ENCODE results near the gene RRM2. TPM values are rescaled to one million over a fixed set of nuclear protein-coding genes. Genes with fewer than 3 reads are reported as not detected.

The RRM2 gene
- 1.5 and 6.1 TPM in 2 replicates for total RNA-seq
- 36.3 and 119 TPM in 2 replicates for polyA plus RNA-seq
- 25.6 and 115 TPM in 2 replicates for polyA plus RNA-seq (2012)
- 7.6 and 36.1 TPM in 2 replicates for polyA minus RNA-seq (ENCODE audit: low replicate concordance)

DNA sequence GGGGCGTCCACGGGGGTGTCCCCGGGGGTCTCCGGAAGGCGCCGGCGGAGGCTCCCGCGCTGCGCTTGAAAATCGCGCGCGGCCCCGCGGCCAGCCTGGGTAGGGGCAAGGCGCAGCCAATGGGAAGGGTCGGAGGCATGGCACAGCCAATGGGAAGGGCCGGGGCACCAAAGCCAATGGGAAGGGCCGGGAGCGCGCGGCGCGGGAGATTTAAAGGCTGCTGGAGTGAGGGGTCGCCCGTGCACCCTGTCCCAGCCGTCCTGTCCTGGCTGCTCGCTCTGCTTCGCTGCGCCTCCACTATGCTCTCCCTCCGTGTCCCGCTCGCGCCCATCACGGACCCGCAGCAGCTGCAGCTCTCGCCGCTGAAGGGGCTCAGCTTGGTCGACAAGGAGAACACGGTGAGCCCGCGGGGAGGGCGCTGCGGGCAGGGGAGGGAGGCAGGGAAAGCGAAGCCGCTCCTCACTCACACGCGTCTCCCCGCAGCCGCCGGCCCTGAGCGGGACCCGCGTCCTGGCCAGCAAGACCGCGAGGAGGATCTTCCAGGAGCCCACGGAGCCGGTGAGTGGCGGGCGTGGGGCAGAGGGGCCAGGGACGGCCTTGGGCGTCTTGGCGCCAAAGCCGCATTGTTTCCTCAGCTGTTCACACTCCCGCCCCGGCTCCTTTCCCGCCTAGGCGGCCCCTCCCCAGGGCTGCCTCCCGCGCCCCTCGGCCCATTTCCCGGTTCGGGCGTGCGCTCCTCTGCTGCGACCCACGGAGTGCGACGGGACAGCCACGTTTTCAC, at the start of gene RRM2:
RRM2 (plus strand) TSS at position 240 of the 781 bp plus-strand sequence; CDS start at position 300, 60 bp downstream.
- H3K4me1 ChIP-seq (ENCODE audit: control insufficient read depth, extremely low read depth, insufficient read depth, low read length) = peaks cover 12% of the 10 kb centered on the region
- peak within 1 kb of the TSS; percentile 54 for H2AFZ ChIP-seq (ENCODE audit: low read length)
- no peaks in the 10 kb centered on the region for H3K9me3 ChIP-seq (ENCODE audit: control insufficient read depth, insufficient read depth, low read depth, low read length)
- no peaks in the 10 kb centered on the region for H4K20me1 ChIP-seq (ENCODE audit: control insufficient read depth, extremely low read depth, insufficient read depth, low read length)
- H3K27me3 ChIP-seq (ENCODE audit: control insufficient read depth, insufficient read depth, low read length) = no peaks in the 10 kb centered on the region
- DNase-seq (ENCODE audit: low read depth in 2 of 2) = peak; percentile 87 to 88
- H3K4me3 ChIP-seq (replicated peaks in 1 of 4; ENCODE audit: control extremely low read depth in 1 of 4, insufficient read depth in 1 of 4, low read depth in 3 of 4, low read length in 4 of 4) = peak within 1 kb of the TSS; percentile 70 to 89 (median 77)
- peak within 1 kb of the TSS; percentile 80 for H3K9ac ChIP-seq (ENCODE audit: insufficient read depth, low read length)
- H3K79me2 ChIP-seq (ENCODE audit: control insufficient read depth, insufficient read depth, low read length) = peaks cover 25% of the 10 kb centered on the region
- H3K4me2 ChIP-seq (ENCODE audit: extremely low read depth, insufficient read depth, low read length) = peak within 1 kb of the TSS; percentile 97
- TF ChIP-seq, protein P1, sequence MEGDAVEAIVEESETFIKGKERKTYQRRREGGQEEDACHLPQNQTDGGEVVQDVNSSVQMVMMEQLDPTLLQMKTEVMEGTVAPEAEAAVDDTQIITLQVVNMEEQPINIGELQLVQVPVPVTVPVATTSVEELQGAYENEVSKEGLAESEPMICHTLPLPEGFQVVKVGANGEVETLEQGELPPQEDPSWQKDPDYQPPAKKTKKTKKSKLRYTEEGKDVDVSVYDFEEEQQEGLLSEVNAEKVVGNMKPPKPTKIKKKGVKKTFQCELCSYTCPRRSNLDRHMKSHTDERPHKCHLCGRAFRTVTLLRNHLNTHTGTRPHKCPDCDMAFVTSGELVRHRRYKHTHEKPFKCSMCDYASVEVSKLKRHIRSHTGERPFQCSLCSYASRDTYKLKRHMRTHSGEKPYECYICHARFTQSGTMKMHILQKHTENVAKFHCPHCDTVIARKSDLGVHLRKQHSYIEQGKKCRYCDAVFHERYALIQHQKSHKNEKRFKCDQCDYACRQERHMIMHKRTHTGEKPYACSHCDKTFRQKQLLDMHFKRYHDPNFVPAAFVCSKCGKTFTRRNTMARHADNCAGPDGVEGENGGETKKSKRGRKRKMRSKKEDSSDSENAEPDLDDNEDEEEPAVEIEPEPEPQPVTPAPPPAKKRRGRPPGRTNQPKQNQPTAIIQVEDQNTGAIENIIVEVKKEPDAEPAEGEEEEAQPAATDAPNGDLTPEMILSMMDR (conservative IDR thresholded peaks at IDR 0.05 in 1 of 2, IDR thresholded peaks at IDR 0.05 in 1 of 2; ENCODE audit: low read depth in 1 of 2, low read length in 2 of 2) = no peak
- TF ChIP-seq EZH2 (IDR thresholded peaks at IDR 0.05; ENCODE audit: low read length, missing control alignments) = no peak
- no peaks in the 10 kb centered on the region for H3K36me3 ChIP-seq (ENCODE audit: control insufficient read depth, insufficient read depth, low read length)
- H3K27ac ChIP-seq (ENCODE audit: insufficient read depth, low read length) = peak within 1 kb of the TSS; percentile 93

DNA sequence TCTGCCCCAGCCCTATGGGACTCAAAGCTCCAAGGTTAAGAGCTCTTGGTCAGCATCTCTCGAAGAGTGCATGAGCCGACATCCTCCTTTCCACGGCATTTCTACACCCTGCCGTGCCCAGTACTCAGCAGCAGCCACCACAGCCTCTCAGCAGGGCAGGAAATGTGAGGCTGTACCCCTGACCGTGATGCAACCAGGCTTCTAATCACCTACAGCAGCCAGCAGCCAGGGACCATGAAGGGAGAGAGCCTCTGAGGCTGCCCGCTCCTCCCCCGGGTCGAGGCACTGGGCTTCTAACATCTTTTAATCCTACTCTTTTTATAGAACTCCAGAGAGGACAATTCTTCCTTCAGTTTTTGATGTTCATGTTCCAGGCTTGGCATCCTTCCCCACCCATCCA, 48.8 kb upstream of the RRM2 start:
- Histone ChIP-seq H3K36me3 (ENCODE audit: control insufficient read depth, insufficient read depth, low read length) (no peaks in the 10 kb centered on the region), H3K27me3 (ENCODE audit: control insufficient read depth, insufficient read depth, low read length) (peaks cover 27% of the 10 kb centered on the region), H3K27ac (ENCODE audit: insufficient read depth, low read length) (no peak overlapping the region), H3K4me3 (replicated peaks in 1 of 4; ENCODE audit: control extremely low read depth in 1 of 4, insufficient read depth in 1 of 4, low read depth in 3 of 4, low read length in 4 of 4) (no peak overlapping the region), H3K4me2 (ENCODE audit: extremely low read depth, insufficient read depth, low read length) (no peak overlapping the region), H3K4me1 (ENCODE audit: control insufficient read depth, extremely low read depth, insufficient read depth, low read length) (no peaks in the 10 kb centered on the region), H3K9me3 (ENCODE audit: control insufficient read depth, insufficient read depth, low read depth, low read length) (no peaks in the 10 kb centered on the region), H3K79me2 (ENCODE audit: control insufficient read depth, insufficient read depth, low read length) (no peaks in the 10 kb centered on the region), H2AFZ (ENCODE audit: low read length) (no peak overlapping the region), H4K20me1 (ENCODE audit: control insufficient read depth, extremely low read depth, insufficient read depth, low read length) (no peaks in the 10 kb centered on the region), H3K9ac (ENCODE audit: insufficient read depth, low read length) (no peak overlapping the region)
- TF ChIP-seq EZH2 (IDR thresholded peaks at IDR 0.05; ENCODE audit: low read length, missing control alignments) = no peak
- TF ChIP-seq, protein P1 (conservative IDR thresholded peaks at IDR 0.05 in 1 of 2, IDR thresholded peaks at IDR 0.05 in 1 of 2; ENCODE audit: low read depth in 1 of 2, low read length in 2 of 2) = no peak
- no peak for DNase-seq (ENCODE audit: low read depth in 2 of 2)

DNA sequence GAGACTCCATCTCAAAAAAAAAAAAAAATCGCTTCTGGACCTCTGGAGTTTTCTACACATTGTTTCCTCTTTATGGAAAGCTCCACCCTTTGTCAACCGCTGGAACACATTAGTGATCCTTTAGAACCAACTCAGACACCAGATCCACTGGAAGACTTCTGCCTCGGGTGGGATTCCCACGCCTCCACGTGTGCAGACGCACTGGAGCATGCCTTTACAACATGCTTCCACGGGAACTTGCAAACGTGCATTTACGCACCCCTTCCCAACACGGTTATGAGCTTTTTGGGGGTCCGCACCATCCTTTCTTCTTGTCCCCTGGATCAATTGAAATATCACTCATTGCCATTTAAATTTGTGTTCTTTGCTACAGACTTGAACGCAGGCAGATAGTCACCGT, 47.4 kb upstream of the RRM2 start:
- TF ChIP-seq, protein P1 (conservative IDR thresholded peaks at IDR 0.05 in 1 of 2, IDR thresholded peaks at IDR 0.05 in 1 of 2; ENCODE audit: low read depth in 1 of 2, low read length in 2 of 2) = no peak
- no peak for TF ChIP-seq EZH2 (IDR thresholded peaks at IDR 0.05; ENCODE audit: low read length, missing control alignments)

More for the DNA sequence above, 47.4 kb upstream of the RRM2 start:
- Histone ChIP-seq H4K20me1 (ENCODE audit: control insufficient read depth, extremely low read depth, insufficient read depth, low read length) (no peaks in the 10 kb centered on the region), H3K36me3 (ENCODE audit: control insufficient read depth, insufficient read depth, low read length) (no peaks in the 10 kb centered on the region), H2AFZ (ENCODE audit: low read length) (no peak overlapping the region), H3K4me2 (ENCODE audit: extremely low read depth, insufficient read depth, low read length) (no peak overlapping the region), H3K4me1 (ENCODE audit: control insufficient read depth, extremely low read depth, insufficient read depth, low read length) (no peaks in the 10 kb centered on the region), H3K27me3 (ENCODE audit: control insufficient read depth, insufficient read depth, low read length) (peaks cover 27% of the 10 kb centered on the region), H3K9ac (ENCODE audit: insufficient read depth, low read length) (no peak overlapping the region), H3K27ac (ENCODE audit: insufficient read depth, low read length) (no peak overlapping the region), H3K9me3 (ENCODE audit: control insufficient read depth, insufficient read depth, low read depth, low read length) (no peaks in the 10 kb centered on the region), H3K4me3 (replicated peaks in 1 of 4; ENCODE audit: control extremely low read depth in 1 of 4, insufficient read depth in 1 of 4, low read depth in 3 of 4, low read length in 4 of 4) (no peak overlapping the region), H3K79me2 (ENCODE audit: control insufficient read depth, insufficient read depth, low read length) (no peaks in the 10 kb centered on the region)
- no peak for DNase-seq (ENCODE audit: low read depth in 2 of 2)
